T-helper 1 cell treated with Interleukin-12 subunit alpha and Interleukin-12 subunit beta and Interleukin-4 antibody, amounts not matched to agents 30 μg/mL and 1 μg/mL, for 36 hours (primary cell): ENCODE results near the gene SLC25A21.

ENCODE experiments used
- H3K27ac Mint-ChIP-seq: one replicate; pipeline ENCODE4 v1.8.0; 2021; ENCODE audit warnings: mild to moderate bottlenecking, mixed read lengths
- H3K27me3 Mint-ChIP-seq: one replicate; pipeline ENCODE4 v1.8.0; 2021; ENCODE audit warnings: low read depth, mixed read lengths
- H3K36me3 Mint-ChIP-seq: one replicate; pipeline ENCODE4 v1.8.0; 2021; ENCODE audit warnings: low read depth, mixed read lengths
- H3K4me1 Mint-ChIP-seq: one replicate; pipeline ENCODE4 v1.8.0; 2021; ENCODE audit warnings: low read depth, mixed read lengths
- H3K4me3 Mint-ChIP-seq: one replicate; pipeline ENCODE4 v1.8.0; 2021; ENCODE audit warnings: mild to moderate bottlenecking, moderate library complexity, mixed read lengths
- H3K9me3 Mint-ChIP-seq: one replicate; pipeline ENCODE4 v1.8.0; 2021; ENCODE audit warnings: mixed read lengths

The SLC25A21 gene

GRCh38 chr14:37062191-37062803, 110.1 kb downstream of the SLC25A21 start:
- no peaks in the 10 kb centered on the region for H3K36me3 Mint-ChIP-seq
- no peaks in the 10 kb centered on the region for H3K9me3 Mint-ChIP-seq
- no peak overlapping the region for H3K4me3 Mint-ChIP-seq
- no peak overlapping the region for H3K27ac Mint-ChIP-seq
- H3K27me3 Mint-ChIP-seq, result no peaks in the 10 kb centered on the region
- H3K4me1 Mint-ChIP-seq, result no peaks in the 10 kb centered on the region

GRCh38 chr14:37061697-37062096, 110.7 kb downstream of the SLC25A21 start:
- H3K4me1 Mint-ChIP-seq, result no peaks in the 10 kb centered on the region
- H3K27ac Mint-ChIP-seq, result no peak overlapping the region
- no peak overlapping the region for H3K4me3 Mint-ChIP-seq
- no peaks in the 10 kb centered on the region for H3K9me3 Mint-ChIP-seq
- H3K36me3 Mint-ChIP-seq, result no peaks in the 10 kb centered on the region
- no peaks in the 10 kb centered on the region for H3K27me3 Mint-ChIP-seq

- Mint-ChIP-seq H3K27ac (no peak overlapping the region), H3K36me3 (no peaks in the 10 kb centered on the region), H3K4me3 (no peak overlapping the region), H3K27me3 (no peaks in the 10 kb centered on the region), H3K9me3 (peaks cover 3% of the 10 kb centered on the region), H3K4me1 (no peaks in the 10 kb centered on the region)
Observed at GRCh38 chr14:37060496-37061260, 111.7 kb downstream of the SLC25A21 start.

- Mint-ChIP-seq H3K4me1 (no peaks in the 10 kb centered on the region), H3K27ac (no peak overlapping the region), H3K4me3 (no peak overlapping the region), H3K9me3 (peaks cover 5% of the 10 kb centered on the region), H3K36me3 (no peaks in the 10 kb centered on the region), H3K27me3 (no peaks in the 10 kb centered on the region)
Observed at GRCh38 chr14:37057776-37058175, 114.6 kb downstream of the SLC25A21 start.

- Mint-ChIP-seq H3K27me3 (no peaks in the 10 kb centered on the region), H3K9me3 (peaks cover 5% of the 10 kb centered on the region), H3K4me1 (no peaks in the 10 kb centered on the region), H3K36me3 (no peaks in the 10 kb centered on the region), H3K27ac (no peak overlapping the region), H3K4me3 (no peak overlapping the region)
Observed at GRCh38 chr14:37056473-37056872, 115.9 kb downstream of the SLC25A21 start.

- H3K4me1 Mint-ChIP-seq, result no peaks in the 10 kb centered on the region
- H3K4me3 Mint-ChIP-seq, result no peak overlapping the region
- H3K27me3 Mint-ChIP-seq, result no peaks in the 10 kb centered on the region
- H3K9me3 Mint-ChIP-seq, result peaks cover 5% of the 10 kb centered on the region
- no peak overlapping the region for H3K27ac Mint-ChIP-seq
- no peaks in the 10 kb centered on the region for H3K36me3 Mint-ChIP-seq
Observed at GRCh38 chr14:37054869-37055268, 117.5 kb downstream of the SLC25A21 start.

- no peak overlapping the region for H3K27ac Mint-ChIP-seq
- H3K36me3 Mint-ChIP-seq, result no peaks in the 10 kb centered on the region
- peaks cover 5% of the 10 kb centered on the region for H3K9me3 Mint-ChIP-seq
- no peak overlapping the region for H3K4me3 Mint-ChIP-seq
- H3K27me3 Mint-ChIP-seq, result no peaks in the 10 kb centered on the region
- H3K4me1 Mint-ChIP-seq, result no peaks in the 10 kb centered on the region
Observed at GRCh38 chr14:37054144-37054543, 118.3 kb downstream of the SLC25A21 start.

- no peaks in the 10 kb centered on the region for H3K4me1 Mint-ChIP-seq
- no peak overlapping the region for H3K27ac Mint-ChIP-seq
- no peak overlapping the region for H3K4me3 Mint-ChIP-seq
- H3K27me3 Mint-ChIP-seq, result no peaks in the 10 kb centered on the region
- no peaks in the 10 kb centered on the region for H3K36me3 Mint-ChIP-seq
- peaks cover 5% of the 10 kb centered on the region for H3K9me3 Mint-ChIP-seq
Observed at GRCh38 chr14:37051680-37052079, 120.7 kb downstream of the SLC25A21 start.

GRCh38 chr14:37051153-37051552, 121.3 kb downstream of the SLC25A21 start:
- Mint-ChIP-seq H3K36me3 (no peaks in the 10 kb centered on the region), H3K27me3 (no peaks in the 10 kb centered on the region), H3K9me3 (peaks cover 5% of the 10 kb centered on the region), H3K27ac (no peak overlapping the region), H3K4me3 (no peak overlapping the region), H3K4me1 (no peaks in the 10 kb centered on the region)

GRCh38 chr14:37048666-37049071, 123.7 kb downstream of the SLC25A21 start:
- H3K4me1 Mint-ChIP-seq, result no peaks in the 10 kb centered on the region
- no peaks in the 10 kb centered on the region for H3K27me3 Mint-ChIP-seq
- no peaks in the 10 kb centered on the region for H3K9me3 Mint-ChIP-seq
- H3K27ac Mint-ChIP-seq, result no peak overlapping the region
- H3K36me3 Mint-ChIP-seq, result no peaks in the 10 kb centered on the region
- no peak overlapping the region for H3K4me3 Mint-ChIP-seq

GRCh38 chr14:37047996-37048395, 124.4 kb downstream of the SLC25A21 start:
- no peak overlapping the region for H3K4me3 Mint-ChIP-seq
- no peaks in the 10 kb centered on the region for H3K4me1 Mint-ChIP-seq
- H3K27me3 Mint-ChIP-seq, result no peaks in the 10 kb centered on the region
- no peak overlapping the region for H3K27ac Mint-ChIP-seq
- H3K9me3 Mint-ChIP-seq, result no peaks in the 10 kb centered on the region
- H3K36me3 Mint-ChIP-seq, result no peaks in the 10 kb centered on the region

- no peak overlapping the region for H3K27ac Mint-ChIP-seq
- H3K9me3 Mint-ChIP-seq, result no peaks in the 10 kb centered on the region
- no peaks in the 10 kb centered on the region for H3K27me3 Mint-ChIP-seq
- no peak overlapping the region for H3K4me3 Mint-ChIP-seq
- no peaks in the 10 kb centered on the region for H3K36me3 Mint-ChIP-seq
- no peaks in the 10 kb centered on the region for H3K4me1 Mint-ChIP-seq
Observed at GRCh38 chr14:37047226-37047625, 125.2 kb downstream of the SLC25A21 start.

GRCh38 chr14:37046815-37047214, 125.6 kb downstream of the SLC25A21 start:
- Mint-ChIP-seq H3K9me3 (no peaks in the 10 kb centered on the region), H3K36me3 (no peaks in the 10 kb centered on the region), H3K4me3 (no peak overlapping the region), H3K27me3 (no peaks in the 10 kb centered on the region), H3K4me1 (no peaks in the 10 kb centered on the region), H3K27ac (no peak overlapping the region)

GRCh38 chr14:37045340-37046061, 126.9 kb downstream of the SLC25A21 start:
- Mint-ChIP-seq H3K9me3 (no peaks in the 10 kb centered on the region), H3K4me3 (no peak overlapping the region), H3K27ac (no peak overlapping the region), H3K27me3 (no peaks in the 10 kb centered on the region), H3K4me1 (no peaks in the 10 kb centered on the region), H3K36me3 (no peaks in the 10 kb centered on the region)
